Dedifferentiated amniotic fluid mesenchymal stem cell (primary cell): ENCODE results near the gene GRIN1.

Experiments
- DNase-seq: peaks from one replicate; pipeline ENCODE4 v3.0.0-alpha.2; 2016; ENCODE audit errors: extremely low spot score

Gene GRIN1

GRCh38 chr9:137148242-137148641 is 9.3 kb downstream of the GRIN1 start:
- DNase-seq, result no peak

- DNase-seq, result no peak
Measured at GRCh38 chr9:137148661-137149060, 9.7 kb downstream of the GRIN1 start.

DNA sequence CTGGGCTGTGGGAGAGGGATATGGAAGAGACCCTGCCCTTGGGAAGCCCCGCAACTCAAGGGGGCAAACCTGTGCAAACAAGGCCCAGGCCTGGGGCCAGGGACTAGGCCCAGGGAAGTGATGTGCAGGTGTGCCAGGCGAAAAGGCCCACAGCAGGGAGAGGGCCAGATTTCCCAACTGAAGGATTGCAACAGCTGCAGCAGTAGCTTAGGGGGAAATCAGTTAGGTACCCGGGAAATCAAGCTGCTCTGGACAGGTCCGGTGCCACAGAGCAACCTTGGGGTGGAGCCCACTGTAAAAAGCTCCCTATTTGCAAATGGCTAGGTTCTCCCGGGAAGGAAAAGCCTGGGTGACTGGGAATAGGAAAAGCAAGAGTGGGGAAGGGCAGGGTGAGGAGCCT is 10.4 kb downstream of the GRIN1 start:
- no peak for DNase-seq

- DNase-seq, result no peak
Measured at GRCh38 chr9:137149942-137150616, 11.1 kb downstream of the GRIN1 start.

DNA sequence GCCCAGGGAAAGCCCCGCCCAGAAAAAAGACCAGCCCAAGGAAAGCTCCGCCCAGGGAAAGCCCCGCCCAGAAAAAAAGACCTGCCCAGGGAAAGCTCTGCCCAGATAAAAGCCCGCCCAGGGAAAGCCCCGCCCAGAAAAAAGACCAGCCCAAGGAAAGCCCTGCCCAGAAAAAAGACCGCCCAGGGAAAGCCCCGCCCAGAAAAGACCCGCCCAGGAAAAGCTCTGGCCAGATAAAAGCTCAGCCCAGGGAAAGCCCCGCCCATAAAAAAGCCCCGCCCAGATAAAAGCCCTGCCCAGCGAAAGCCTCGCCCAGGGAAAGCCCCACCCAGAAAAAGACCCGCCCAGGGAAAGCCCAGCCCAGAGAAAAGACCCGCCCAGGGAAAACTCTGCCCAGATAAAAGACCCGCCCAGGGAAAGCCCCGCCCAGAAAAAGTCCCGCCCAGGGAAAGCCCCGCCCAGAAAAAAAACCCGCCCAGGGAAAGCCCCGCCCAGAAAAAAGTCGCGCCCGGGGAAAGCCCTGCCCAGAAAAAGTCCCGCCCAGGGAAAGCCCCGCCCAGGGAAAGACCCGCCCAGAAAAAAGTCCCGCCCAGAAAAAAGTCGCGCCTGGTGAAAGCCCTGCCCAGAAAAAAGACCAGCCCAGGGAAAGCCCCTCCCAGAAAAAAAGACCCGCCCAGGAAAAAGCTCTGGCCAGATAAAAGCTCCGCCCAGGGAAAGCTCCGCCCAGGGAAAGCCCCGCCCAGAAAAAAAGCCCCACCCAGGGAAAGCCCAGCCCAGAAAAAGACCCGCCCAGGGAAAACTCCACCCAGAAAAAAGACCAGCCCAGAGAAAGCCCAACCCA is 11.9 kb downstream of the GRIN1 start:
- no peak for DNase-seq

- no peak for DNase-seq
Measured at GRCh38 chr9:137152844-137153405, 14.0 kb downstream of the GRIN1 start.

DNA sequence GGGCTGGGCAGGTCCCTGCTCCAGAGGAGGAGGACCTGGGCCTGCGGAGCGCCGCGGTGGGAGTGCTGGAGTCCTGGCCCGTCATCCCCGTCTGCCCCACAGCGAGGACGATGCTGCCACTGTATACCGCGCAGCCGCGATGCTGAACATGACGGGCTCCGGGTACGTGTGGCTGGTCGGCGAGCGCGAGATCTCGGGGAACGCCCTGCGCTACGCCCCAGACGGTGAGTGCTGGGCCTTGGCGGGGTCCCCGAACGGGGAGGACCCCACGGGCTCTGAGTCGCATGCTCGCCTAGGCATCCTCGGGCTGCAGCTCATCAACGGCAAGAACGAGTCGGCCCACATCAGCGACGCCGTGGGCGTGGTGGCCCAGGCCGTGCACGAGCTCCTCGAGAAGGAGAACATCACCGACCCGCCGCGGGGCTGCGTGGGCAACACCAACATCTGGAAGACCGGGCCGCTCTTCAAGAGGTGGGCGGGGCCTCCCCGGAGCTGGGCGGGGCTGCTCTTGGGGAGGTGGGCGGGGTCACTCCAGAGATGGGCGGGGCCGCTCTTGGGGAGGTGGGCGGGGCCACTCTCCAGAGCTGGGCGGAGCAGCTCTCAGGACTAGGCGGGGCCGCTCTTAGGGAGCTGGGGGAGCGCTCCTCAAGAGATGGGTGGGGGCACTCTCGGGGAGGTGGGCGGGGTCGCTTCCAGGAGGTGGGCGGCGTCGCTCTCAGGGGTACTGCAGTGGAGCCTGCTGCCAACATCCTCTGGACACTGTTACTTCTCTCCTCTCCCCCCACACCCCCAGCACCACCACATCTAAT is 17.8 kb downstream of the GRIN1 start:
- DNase-seq, result no peak

GRCh38 chr9:137157618-137158415 is 18.9 kb downstream of the GRIN1 start:
- DNase-seq, result no peak

DNA sequence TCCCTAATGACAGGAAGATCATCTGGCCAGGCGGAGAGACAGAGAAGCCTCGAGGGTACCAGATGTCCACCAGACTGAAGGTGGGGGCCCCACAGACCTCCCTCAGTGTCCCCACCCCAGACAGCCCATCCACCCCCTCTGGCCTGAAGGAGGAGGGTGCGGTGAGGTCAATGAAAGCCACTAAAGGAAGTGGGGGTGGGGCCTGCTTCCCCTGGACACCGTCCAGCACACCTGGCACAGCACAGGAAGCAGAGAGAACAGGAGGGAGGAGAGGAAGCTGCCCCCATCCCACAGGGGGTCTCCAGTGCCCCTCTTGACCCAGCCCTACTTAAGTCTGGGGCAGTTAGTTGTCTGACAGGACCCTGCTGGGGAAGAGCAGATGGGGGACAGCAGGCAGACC is 19.7 kb downstream of the GRIN1 start:
- no peak for DNase-seq

DNA sequence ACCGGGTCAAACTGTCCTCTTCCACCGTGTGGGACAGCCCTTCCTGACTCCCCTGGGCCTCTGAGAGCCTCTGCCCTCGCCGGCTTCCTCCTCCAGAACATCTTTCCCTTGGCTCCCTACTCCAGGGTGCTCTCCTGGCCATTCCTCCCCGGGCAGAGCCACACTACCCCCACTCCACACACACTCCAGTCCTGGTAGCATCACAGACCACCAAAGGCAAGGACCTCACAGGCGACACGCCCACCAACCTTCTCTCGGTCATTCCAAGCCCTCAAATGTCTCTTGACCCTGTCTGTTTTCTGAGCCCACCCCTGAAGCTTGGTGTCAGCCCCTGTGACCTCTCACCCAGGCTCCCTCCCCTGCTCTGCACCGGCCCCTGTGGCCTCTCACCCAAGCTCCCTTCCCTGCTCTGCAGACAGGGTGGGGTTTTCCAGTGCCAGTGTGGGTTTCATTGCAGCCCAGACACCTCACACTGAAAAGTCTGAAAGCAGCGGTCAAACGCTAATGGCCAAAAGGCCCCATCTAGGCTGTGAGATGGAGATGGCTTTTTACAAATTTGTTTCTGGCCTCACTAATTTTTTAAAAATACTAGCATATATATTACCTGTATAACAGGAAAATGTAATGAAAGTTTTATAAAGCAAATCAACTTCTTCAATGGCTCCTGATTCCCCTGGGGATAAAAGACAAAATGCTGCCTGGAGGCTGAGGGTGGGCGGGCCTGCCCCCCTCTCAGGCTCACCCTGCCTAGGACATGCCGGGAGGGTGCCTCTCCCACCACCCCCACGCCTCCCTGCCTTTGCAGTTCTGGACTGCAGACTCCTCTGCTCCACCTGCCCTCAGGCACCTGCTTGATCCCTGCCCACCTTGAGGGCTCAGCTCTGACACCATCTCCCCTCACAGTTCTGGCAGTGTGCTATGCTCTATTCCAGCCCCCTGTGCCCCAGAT is 20.4 kb downstream of the GRIN1 start:
- DNase-seq, result no peak

GRCh38 chr9:137160054-137160425 is 21.1 kb downstream of the GRIN1 start:
- no peak for DNase-seq

DNA sequence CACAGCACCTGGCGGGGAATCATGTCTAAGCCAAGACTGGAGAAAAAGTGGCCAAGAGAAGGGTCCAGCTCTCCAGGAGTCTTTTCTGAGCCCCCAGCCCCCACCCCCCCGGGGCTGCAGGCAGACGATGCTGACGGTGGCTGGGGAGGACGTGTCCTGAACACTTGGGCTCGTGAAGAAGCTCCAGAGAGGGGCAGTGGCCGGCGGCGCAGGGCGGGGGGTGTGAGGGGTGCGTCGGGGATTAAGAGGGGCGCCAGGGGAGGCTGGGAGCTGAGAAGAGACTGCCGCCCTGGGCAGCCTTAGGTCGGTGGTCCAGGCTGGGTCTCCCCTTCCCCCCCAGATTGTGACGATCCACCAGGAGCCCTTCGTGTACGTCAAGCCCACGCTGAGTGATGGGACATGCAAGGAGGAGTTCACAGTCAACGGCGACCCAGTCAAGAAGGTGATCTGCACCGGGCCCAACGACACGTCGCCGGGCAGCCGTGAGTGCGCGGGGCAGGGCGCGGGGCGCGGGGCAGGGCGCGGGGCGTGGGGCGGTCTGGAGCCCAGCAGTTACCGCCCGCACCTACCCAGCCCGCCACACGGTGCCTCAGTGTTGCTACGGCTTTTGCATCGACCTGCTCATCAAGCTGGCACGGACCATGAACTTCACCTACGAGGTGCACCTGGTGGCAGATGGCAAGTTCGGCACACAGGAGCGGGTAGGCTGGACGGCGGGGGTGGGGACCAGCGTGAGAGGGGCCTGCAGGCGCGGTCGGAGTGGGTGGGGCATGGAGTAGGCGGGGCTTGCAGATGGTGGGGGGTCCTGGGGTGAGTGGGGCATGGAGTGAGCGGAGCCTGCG is 22.0 kb downstream of the GRIN1 start:
- DNase-seq, result no peak

- DNase-seq, result no peak
Measured at GRCh38 chr9:137161558-137162486, 22.9 kb downstream of the GRIN1 start.

- no peak for DNase-seq
Measured at GRCh38 chr9:137162505-137163364, 23.8 kb downstream of the GRIN1 start.

- DNase-seq, result no peak
Measured at GRCh38 chr9:137163365-137163715, 24.4 kb downstream of the GRIN1 start.

- no peak for DNase-seq
Measured at GRCh38 chr9:137163805-137164204, 24.9 kb downstream of the GRIN1 start.
